ENCODE data around the gene THOC1. TPM values are rescaled to one million over a fixed set of nuclear protein-coding genes. Genes with fewer than 3 reads are reported as not detected.

Gene THOC1
- polyA plus RNA-seq, 1 of the 3 experiments (the other 2 are of a cell fraction), result 12.3 TPM

DNA sequence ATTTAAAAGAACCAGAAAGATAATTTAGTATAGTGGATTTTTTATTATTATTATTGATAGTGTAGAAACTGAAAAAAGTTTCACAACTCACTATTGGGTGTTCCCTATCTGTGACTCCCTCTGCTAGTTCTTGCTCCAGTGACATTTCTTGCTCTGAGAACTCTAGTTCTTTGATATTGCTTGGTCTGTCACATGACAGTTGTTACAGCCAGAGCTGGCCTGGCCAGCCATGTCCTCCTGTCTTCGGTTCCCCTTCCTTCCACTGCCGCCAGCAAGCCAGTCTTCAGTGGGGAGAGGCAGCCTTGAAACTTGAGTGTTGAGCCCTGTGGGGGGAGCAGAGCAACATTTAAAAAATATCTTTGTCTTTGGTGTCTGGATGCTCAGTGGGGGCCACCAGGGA is 7.6 kb upstream of the THOC1 start:
- POLR2A ChIA-PET, result no interaction called here
- no peak for DNase-seq
- no peak overlapping the region for H3K9ac ChIP-seq
- no peaks in the 10 kb centered on the region for H3K27me3 ChIP-seq (ENCODE audit: insufficient read depth)
- H3K36me3 ChIP-seq (replicated peaks in 1 of 2; ENCODE audit: control insufficient read depth in 1 of 2, insufficient read depth in 2 of 2, low read length in 1 of 2), result no peaks in the 10 kb centered on the region
- no peak overlapping the region for H3K4me2 ChIP-seq
- no peaks in the 10 kb centered on the region for H3F3A ChIP-seq (replicated peaks; ENCODE audit: insufficient read depth)
- TF ChIP-seq, protein P1, sequence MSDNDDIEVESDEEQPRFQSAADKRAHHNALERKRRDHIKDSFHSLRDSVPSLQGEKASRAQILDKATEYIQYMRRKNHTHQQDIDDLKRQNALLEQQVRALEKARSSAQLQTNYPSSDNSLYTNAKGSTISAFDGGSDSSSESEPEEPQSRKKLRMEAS (IDR thresholded peaks at IDR 0.05; ENCODE audit: low read depth), result no peak
- TF ChIP-seq GATA2 (CRISPR knock-in tag; IDR thresholded peaks at IDR 0.05), result no peak
- TF ChIP-seq, protein P2, sequence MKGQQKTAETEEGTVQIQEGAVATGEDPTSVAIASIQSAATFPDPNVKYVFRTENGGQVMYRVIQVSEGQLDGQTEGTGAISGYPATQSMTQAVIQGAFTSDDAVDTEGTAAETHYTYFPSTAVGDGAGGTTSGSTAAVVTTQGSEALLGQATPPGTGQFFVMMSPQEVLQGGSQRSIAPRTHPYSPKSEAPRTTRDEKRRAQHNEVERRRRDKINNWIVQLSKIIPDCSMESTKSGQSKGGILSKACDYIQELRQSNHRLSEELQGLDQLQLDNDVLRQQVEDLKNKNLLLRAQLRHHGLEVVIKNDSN (IDR thresholded peaks at IDR 0.05; ENCODE audit: borderline replicate concordance, low read depth), result no peak
- TF ChIP-seq CHD2 (IDR thresholded peaks at IDR 0.05; ENCODE audit: low read length, partially characterized antibody), result no peak
- no peak for TF ChIP-seq EP300 (IDR thresholded peaks at IDR 0.05; ENCODE audit: borderline replicate concordance in 1 of 2, low read depth in 1 of 2, low read length in 1 of 2)
- TF ChIP-seq USF2 (IDR thresholded peaks at IDR 0.05; ENCODE audit: borderline replicate concordance, low read depth, low read length), result no peak
- TF ChIP-seq TAF1 (IDR thresholded peaks at IDR 0.05; ENCODE audit: borderline replicate concordance, low read depth, low read length), result no peak
- no peak for TF ChIP-seq JUND (IDR thresholded peaks at IDR 0.05)
- no peak for TF ChIP-seq RAD21 (IDR thresholded peaks at IDR 0.05; ENCODE audit: low read length)
- no peak for TF ChIP-seq ZBTB33 (IDR thresholded peaks at IDR 0.05; ENCODE audit: borderline replicate concordance, low read depth)
- TF ChIP-seq NFIC (IDR thresholded peaks at IDR 0.05; ENCODE audit: borderline replicate concordance), result no peak
- no peak for TF ChIP-seq MEF2A (IDR thresholded peaks at IDR 0.05; ENCODE audit: borderline replicate concordance, low read depth)
- TF ChIP-seq EZH2phosphoT487 (IDR thresholded peaks at IDR 0.05; ENCODE audit: borderline replicate concordance, low read depth), result no peak
- no peak for TF ChIP-seq SIN3A (IDR thresholded peaks at IDR 0.05; ENCODE audit: borderline replicate concordance, low read depth, low read length)
- no peak for TF ChIP-seq NRF1 (IDR thresholded peaks at IDR 0.05; ENCODE audit: low read depth, low read length)
- TF ChIP-seq RFX5 (IDR thresholded peaks at IDR 0.05; ENCODE audit: low read length), result no peak
- no peak for TF ChIP-seq CTCF (IDR thresholded peaks at IDR 0.05)
- no peak for TF ChIP-seq YY1 (IDR thresholded peaks at IDR 0.05; ENCODE audit: low read depth)
- CTCF ChIA-PET, result no interaction called here
- no peaks in the 10 kb centered on the region for H3K4me1 ChIP-seq (ENCODE audit: control insufficient read depth in 1 of 2, insufficient read depth in 2 of 2, low read depth in 1 of 2, low read length in 1 of 2)
- 0 out of 2 replicates have a peak, but pooled peaks cover 3% of the 10 kb centered on the region for H3K9me3 ChIP-seq
- H3K4me3 ChIP-seq (ENCODE audit: low read depth in 2 of 2, low read length in 1 of 2), result no peak overlapping the region
- H2AFZ ChIP-seq (ENCODE audit: low read depth), result no peak overlapping the region
- no peak overlapping the region for H3K27ac ChIP-seq (ENCODE audit: low read depth in 2 of 2, low read length in 1 of 2)
- no peaks in the 10 kb centered on the region for H4K20me1 ChIP-seq (ENCODE audit: insufficient read depth)
- H3K79me2 ChIP-seq (ENCODE audit: insufficient read depth), result no peaks in the 10 kb centered on the region
- 94% methylated on average over 2 of the region's 2 CpGs for WGBS (ENCODE audit: low lambda C conversion rate)
- no peaks in the 10 kb centered on the region for H3K9me2 ChIP-seq
